HG03135 (cell line): Measurements from ENCODE around the gene CACNA2D4.
"Not testable (repeated sequence)": the region's sequence is repeated elsewhere in the genome, so short reads cannot be mapped to it uniquely, and the experiment has no call there.

Experiments used
- ATAC-seq: cut with Tn5 transposase; IDR thresholded peaks from one replicate; pipeline ENCODE4 v1.9.1; 2021; ENCODE audit warnings: mild to moderate bottlenecking, moderate library complexity; ENCODE audit not compliant: unreplicated experiment

Gene CACNA2D4

GRCh38 chr12:1918081-1918883 lies at the start of gene CACNA2D4:
CACNA2D4 (minus strand) TSS chr12:1918652; CDS start chr12:1918473, 179 bp downstream.
- no peak for ATAC-seq

- ATAC-seq, result no peak
Observed at GRCh38 chr12:1966561-1967226, 48.2 kb upstream of the CACNA2D4 start.

DNA sequence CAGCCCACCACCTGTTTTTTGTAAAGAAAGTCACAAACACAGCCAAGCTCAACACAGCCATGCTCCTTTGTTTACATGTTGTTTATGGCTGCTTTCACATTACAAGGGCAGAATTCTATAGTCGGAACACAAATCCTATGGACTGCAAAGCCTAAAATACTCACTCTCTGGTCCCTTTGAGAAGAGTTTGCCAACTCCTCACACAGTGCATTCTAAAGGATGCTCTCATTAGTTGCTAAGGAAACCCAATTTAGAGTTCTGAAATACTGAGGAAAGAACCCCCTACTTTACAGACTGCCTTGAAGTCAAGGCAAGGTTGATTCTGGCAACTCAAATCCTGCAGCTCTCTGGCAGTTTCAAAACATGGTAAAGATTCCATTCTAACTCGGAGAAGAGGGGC lies 47.5 kb upstream of the CACNA2D4 start:
- no peak for ATAC-seq

- ATAC-seq, result no peak
Observed at GRCh38 chr12:1962051-1963020, 43.9 kb upstream of the CACNA2D4 start.

DNA sequence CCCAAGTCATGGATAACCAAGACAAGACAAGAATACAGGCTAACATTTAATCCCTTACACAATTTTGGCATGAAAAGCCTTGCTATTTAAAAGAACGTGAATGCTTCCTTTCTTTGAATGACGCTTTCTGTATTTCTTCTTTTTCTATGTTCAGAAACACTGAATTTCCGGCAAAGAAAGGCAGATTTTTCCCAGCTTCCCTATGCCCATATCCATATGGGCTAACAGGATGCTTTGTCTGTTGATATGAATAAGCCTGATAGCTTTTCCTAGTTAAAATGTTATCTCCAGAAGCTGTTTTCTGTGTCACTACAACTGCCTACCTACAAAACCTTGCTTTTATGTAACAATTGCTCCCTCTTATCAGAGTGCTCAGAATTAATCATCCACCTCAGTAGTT lies 38.3 kb upstream of the CACNA2D4 start:
- no peak for ATAC-seq

DNA sequence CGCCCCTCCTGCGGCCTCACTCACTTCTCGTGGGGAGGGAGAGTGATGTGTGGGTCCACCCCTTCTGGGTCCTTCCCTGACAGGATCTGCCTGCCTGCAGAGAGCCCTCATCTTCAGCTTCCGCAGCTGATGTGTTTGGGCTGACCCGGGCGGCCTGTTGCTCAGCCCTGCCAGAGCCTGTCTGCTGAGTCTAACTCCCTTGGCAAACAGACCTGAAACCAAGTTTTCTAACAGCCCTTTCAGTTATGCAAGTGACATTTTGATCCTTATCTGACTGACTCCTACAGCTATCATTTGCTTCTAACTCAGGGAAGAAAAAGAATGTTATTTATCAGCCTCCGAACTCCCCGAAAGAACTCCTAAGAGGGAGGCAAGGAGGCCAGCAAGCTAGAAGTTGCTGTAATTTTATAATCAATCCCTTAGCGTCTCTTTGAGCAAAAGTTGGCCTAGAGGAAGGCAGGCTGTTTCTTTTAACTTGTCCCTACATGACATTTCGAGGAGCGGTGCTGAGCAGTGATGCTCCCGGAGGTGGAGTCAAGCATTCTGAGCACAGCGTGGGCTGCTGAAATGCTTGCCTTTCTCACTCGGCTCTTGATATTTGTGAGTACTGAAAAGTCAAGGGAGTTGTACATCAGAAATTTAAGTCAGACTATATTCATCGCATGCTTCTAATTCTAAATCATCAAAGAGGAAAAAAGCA lies 31.5 kb upstream of the CACNA2D4 start:
- ATAC-seq, result no peak

DNA sequence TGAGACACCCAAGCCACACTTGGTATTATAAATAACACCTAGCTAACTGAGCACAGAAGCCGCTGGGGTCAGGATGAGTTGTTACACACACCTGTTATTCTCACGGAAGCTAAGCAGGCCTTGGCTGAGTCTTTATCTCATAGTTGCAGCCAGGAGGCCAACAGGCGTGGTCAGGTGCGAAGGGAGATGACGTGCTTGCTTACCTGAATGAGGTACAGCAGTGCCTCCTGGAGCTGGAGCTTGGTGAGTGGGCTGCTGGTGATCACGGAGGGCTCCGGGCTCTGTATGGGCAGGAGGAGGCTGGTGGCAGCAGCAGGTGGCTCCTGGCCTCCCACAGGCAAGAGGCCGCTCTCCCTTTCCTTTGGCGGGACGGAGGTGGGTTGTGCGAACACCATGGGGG lies 30.4 kb upstream of the CACNA2D4 start:
- no peak for ATAC-seq

DNA sequence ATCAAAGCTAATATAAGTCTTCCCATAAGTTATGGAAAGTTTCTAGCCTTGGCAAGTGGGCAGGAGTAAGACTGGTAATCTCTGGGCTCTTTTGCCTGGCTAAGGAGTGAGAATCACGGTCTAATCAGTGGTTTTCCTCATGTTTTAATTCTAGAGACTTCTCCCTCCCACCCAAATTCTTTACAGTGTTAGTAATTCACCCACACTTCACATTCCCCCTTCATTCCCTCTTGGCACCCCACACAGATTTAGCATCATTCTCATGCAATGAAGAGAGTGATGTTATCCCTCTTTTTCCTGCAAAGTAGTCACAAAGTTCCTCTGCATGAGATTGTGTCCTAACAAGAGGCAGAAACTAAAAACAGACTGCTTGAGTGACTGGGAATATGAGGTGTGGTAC lies 28.6 kb upstream of the CACNA2D4 start:
- no peak for ATAC-seq

GRCh38 chr12:1946296-1946695 lies 27.8 kb upstream of the CACNA2D4 start:
- ATAC-seq, result no peak

DNA sequence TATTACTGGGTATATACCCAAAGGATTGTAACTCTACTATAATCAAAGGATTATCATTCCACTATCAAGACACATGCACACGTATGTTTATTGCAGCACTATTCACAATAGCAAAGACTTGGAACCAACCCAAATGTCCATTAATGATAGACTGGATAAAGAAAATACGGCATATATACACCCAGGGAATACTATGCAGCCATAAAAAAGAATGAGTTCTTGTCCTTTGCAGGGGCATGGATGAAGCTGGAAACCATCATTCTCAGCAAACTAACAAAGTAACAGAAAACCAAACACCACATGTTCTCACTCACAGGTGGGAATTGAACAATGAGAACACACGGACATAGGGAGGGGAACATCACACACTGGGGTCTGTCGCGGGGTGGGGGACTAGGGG lies 27.1 kb upstream of the CACNA2D4 start:
- ATAC-seq, result not testable (repeated sequence)

DNA sequence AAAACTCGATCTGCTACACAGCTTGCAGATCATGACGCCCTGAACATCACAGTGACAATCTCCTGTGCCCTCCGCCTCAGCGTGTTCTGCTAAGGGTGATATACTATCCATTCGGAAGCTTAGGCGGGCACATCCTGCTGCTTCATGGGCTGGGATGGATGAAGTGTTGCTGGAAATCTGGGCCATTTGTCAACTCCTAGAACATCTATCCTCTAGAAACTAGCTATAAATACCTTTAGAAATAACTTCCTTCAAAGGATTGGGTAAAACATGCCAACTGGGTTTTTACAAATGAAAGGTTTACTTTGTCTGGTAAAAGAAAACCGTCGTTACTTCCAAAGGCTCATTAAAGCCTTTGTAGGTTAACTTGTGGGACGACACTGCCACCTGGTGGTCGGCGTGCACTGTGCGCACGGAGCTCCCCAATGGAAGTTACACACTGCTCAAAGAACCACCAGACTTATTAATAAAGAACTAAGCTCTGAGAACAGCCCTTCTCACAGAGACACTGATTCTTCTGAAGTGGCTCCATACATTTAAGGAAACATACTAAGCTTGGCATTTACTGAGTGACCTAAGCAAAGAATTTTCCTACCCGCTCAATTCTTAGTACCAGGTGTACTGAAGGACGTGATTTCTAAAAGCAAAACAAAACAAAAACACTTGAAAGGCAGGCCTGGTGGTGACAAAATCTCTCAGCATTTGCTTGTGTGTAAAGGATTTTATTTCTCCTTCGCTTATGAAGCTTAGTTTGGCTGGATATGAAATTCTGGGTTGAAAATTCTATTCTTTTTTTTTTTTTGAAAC lies 21.6 kb upstream of the CACNA2D4 start:
- no peak for ATAC-seq

DNA sequence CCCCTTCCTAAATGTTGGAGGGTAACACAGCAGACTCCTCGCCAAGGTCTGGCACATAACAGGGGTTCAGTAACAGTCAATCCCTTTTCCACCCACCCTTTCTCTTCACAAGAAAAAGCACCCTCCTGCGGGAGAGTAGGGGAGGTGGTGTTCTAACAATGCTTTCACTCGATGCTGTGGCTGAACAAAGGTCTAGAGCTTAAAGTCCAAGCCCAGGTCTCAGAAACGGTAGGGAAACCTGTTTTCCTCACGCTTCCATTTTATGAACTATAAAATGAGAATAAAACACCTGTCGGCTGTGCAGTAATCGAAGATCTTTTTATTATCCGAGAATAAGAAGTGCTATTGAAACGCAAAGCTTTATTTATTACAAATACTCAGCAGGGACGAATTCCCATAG lies 20.9 kb upstream of the CACNA2D4 start:
- ATAC-seq, result no peak

GRCh38 chr12:1937481-1938224 lies 19.2 kb upstream of the CACNA2D4 start:
- no peak for ATAC-seq

GRCh38 chr12:1936406-1937320 lies 18.2 kb upstream of the CACNA2D4 start:
- ATAC-seq, result no peak

DNA sequence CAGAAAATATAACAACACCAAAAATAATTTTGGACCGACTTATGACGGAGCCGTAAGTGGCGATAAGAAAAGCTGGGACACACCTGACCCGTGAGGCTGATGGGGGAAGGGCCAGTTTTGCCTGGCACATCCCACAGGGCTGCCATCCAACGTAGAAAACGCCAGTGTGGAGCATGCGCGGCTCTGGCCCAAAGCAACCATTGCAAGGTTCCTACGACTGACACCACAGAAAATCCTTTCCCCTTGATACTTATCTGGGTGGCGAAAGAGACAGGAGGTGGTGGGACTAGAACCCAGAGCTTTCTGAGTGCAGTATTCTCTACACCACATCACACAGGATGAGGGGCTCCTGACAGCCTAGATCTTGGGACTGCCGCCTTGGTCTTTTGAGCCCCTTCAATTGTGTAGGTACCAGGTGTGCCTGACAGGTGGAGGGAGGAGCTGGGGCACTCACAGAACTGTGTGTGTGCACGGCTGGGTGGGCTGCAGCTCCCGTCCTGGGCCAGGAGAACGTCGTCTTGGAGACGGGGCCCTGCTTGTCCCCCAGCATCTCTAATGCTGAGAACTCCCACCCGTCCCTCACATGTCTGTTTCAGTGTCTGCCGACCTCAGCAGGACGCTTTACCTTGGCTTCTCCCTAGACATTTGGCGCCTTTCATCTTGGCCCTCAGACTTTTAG lies 17.4 kb upstream of the CACNA2D4 start:
- no peak for ATAC-seq

DNA sequence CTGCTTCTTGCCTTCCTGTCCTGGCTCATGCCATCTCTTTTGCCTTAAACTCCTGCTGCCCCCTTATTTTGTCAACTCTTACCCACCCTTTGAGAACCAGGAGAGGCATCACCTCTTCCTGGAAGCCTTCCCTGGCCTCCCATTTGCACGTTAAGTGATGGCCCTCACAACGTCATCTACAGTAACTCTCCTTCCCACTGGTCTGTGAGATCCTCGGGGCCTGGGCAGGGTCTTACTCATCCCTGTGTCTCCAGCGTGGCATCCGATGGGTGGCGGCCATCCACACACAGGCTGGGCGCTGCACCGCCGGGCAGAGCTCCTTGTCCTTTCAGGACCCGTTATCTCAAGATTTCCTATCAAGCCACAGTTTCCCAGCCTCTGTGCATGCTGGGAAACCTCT lies 16.8 kb upstream of the CACNA2D4 start:
- ATAC-seq, result no peak

DNA sequence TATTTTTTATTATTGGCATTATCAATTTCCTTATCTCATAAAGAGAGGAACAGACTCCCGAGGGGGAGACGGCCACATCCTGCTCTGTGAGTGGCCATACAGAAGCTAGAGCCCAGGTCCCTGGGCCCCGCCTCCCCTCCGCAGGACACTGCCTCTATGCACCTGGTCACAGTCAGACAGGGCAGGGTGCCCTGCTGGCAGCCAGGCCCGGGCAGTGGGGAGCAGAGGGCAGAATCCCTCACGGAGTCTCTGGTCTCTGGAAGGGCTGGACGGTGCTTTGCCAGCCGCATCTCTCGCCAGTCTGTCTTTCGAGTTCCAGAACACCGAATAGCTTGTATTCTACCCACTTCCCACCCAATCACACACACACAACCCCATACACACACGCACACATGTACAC lies 16.4 kb upstream of the CACNA2D4 start:
- ATAC-seq, result no peak

- no peak for ATAC-seq
Observed at GRCh38 chr12:1934068-1934467, 15.6 kb upstream of the CACNA2D4 start.
